Keratinocyte (primary cell): Measurements from ENCODE around the gene SLC25A30.

Experiments used
- CTCF ChIP-seq, 3 experiments: IDR thresholded peaks in 1 of 3; conservative IDR thresholded peaks in 1 of 3; optimal IDR thresholded peaks in 1 of 3; 2 replicates in 2 of 3; 3 replicates in 1 of 3; pipeline versions ENCODE3 to v1.5.1; 2011; ENCODE audit warnings: low read length in 3 of 3, mild to moderate bottlenecking in 3 of 3, moderate library complexity in 2 of 3, control low read depth in 1 of 3, inconsistent platforms in 1 of 3; ENCODE audit not compliant: insufficient read depth in 2 of 3; ENCODE audit errors: extremely low read depth in 1 of 3
- EZH2 ChIP-seq: IDR thresholded peaks from one replicate; pipeline ENCODE4 v1.6.1; 2012; ENCODE audit warnings: inconsistent platforms, mild to moderate bottlenecking, low read length, moderate library complexity

- TF ChIP-seq CTCF (optimal IDR thresholded peaks at IDR 0.05 in 1 of 3, IDR thresholded peaks at IDR 0.05 in 1 of 3, conservative IDR thresholded peaks at IDR 0.05 in 1 of 3; ENCODE audit: extremely low read depth in 1 of 3, insufficient read depth in 2 of 3, low read length in 3 of 3) (no peak), EZH2 (no peak)
Measured at GRCh38 chr13:45356966-45357672, 61.1 kb downstream of the SLC25A30 start.
